ENCODE results near the gene R3HDM2. TPM values are rescaled to one million over a fixed set of nuclear protein-coding genes. Genes with fewer than 3 reads are reported as not detected.
"Not testable (repeated sequence)": the region's sequence is repeated elsewhere in the genome, so short reads cannot be mapped to it uniquely, and the experiment has no call there.

The R3HDM2 gene
- total RNA-seq, 1 experiment from 2014 or later = 34.7 TPM

DNA sequence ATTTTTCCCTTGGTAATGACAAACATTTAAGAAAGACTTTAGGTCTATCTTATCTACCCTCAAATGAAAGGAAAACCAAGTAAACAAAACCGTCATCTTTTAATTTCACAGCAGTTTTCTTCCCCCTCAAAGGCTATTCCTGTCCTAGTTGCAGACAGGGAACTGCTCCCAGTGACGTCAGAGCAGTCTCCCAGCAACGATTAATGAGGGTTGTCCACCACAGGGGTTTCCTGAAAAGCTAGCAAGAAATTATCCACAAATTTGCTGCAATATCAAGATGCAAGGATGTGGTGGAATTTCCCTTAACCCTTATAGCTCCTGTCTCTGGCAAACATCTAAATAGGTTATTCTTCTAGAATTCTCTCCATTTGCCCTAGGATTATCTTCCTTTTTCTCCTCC, 90.7 kb downstream of the R3HDM2 start (continued):
- TF ChIP-seq, protein P1, sequence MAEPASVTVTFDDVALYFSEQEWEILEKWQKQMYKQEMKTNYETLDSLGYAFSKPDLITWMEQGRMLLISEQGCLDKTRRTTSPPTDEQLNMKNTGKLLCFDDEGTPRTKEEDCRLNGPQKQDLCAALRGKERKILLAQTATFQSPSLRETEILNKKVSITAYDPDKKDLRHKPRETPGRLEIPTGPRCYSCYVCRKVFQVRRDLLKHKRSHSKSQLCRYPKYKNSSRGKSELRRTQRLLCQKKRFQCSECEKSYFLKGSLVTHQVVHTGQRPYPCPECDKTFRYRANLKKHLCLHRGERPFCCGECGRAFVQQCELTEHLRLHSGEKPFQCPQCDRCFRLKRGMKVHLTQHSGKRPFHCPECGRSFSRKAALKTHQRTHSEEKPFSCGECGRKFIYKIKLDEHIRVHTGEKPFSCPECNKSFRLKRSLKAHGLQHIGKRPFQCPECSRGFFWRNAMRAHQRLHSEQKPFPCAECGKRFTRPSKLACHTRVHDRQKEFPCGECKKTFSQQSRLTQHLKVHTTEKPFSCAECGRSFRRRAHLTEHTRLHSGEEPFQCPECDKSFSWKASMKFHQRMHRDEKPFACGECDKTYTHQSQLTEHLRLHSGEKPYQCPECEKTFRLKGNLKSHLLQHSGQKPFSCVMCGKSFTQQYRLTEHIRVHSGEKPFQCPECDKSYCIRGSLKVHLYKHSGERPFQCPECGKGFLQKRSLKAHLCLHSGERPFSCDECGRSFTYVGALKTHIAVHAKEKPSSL (CRISPR knock-in tag; conservative IDR thresholded peaks at IDR 0.05) = no peak
- TF ChIP-seq, protein P2, sequence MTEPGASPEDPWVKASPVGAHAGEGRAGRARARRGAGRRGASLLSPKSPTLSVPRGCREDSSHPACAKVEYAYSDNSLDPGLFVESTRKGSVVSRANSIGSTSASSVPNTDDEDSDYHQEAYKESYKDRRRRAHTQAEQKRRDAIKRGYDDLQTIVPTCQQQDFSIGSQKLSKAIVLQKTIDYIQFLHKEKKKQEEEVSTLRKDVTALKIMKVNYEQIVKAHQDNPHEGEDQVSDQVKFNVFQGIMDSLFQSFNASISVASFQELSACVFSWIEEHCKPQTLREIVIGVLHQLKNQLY (CRISPR knock-in tag; IDR thresholded peaks at IDR 0.05) = no peak
- TF ChIP-seq ZNF423 (CRISPR knock-in tag; IDR thresholded peaks at IDR 0.05) = no peak

DNA sequence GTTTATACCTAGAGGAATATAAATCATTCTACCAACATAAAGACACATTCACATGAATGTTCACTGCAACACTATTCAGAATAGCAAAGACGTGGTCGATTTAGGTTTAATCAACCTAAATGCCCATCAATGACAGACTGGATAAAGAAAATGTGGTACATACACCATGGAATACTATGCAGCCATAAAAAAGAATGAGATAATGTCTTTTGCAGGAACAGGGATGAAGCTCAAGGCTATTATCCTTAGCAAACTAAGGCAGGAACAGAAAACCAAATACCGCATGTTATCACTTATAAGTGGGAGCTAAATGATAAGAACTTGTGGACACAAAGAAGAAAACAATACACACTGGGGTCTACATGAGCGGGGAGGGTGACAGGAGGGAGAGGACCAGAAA, 94.5 kb downstream of the R3HDM2 start:
- H3K4me3 Mint-ChIP-seq; H3K27ac Mint-ChIP-seq; H3K36me3 Mint-ChIP-seq; ATAC-seq; POLR2A ChIA-PET; H3K27me3 Mint-ChIP-seq (ENCODE audit: low read depth); H3K4me1 Mint-ChIP-seq; DNase-seq (ENCODE audit: low spot score); H3K9me3 Mint-ChIP-seq: not testable (repeated sequence)
- CTCF ChIA-PET = interaction anchor here (0.6 to 0.9 kb wide), 2 partner anchors 89 to 390 kb away, joined by 3 read pairs; no protein-coding TSS in a partner anchor

DNA sequence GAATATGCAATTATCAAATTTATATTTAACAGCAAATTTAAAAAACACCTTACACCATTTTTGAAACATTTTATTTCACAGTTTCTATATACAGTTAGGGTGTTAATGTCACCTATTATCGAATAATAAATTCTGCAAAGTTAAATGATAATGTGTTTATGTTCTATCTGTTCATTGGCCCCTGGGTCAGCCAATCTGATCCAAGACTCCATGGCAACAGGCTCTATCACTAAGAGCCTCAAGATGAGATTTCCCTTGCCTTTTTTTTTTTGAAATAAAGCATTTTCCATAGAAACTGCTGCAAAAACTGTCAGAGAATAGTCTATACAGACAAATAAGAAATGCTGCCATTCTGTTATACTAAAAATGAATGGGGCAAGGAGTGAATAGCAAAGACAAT, 96.6 kb downstream of the R3HDM2 start:
- no peaks in the 10 kb centered on the region for H3K27me3 Mint-ChIP-seq (ENCODE audit: low read depth)
- no peak overlapping the region for H3K27ac Mint-ChIP-seq
- no peak for DNase-seq (ENCODE audit: low spot score)
- no peak overlapping the region for H3K4me3 Mint-ChIP-seq
- no peaks in the 10 kb centered on the region for H3K4me1 Mint-ChIP-seq
- H3K36me3 Mint-ChIP-seq = peaks cover 9% of the 10 kb centered on the region
- CTCF ChIA-PET = interaction anchor here (0.7 to 2.5 kb wide), 3 partner anchors 121 to 143 kb away, joined by 4 to 8 read pairs (median 5); partner anchors contain the start of genes GLI1 and INHBE
- no peak for TF ChIP-seq SMAD4 (CRISPR knock-in tag; IDR thresholded peaks at IDR 0.05)
- no peak for ATAC-seq
- POLR2A ChIA-PET = interaction anchor here (0.6 kb wide), 1 partner anchor 8 kb away, joined by 7 read pairs; no protein-coding TSS in a partner anchor
- H3K9me3 Mint-ChIP-seq = peaks cover 9% of the 10 kb centered on the region

DNA sequence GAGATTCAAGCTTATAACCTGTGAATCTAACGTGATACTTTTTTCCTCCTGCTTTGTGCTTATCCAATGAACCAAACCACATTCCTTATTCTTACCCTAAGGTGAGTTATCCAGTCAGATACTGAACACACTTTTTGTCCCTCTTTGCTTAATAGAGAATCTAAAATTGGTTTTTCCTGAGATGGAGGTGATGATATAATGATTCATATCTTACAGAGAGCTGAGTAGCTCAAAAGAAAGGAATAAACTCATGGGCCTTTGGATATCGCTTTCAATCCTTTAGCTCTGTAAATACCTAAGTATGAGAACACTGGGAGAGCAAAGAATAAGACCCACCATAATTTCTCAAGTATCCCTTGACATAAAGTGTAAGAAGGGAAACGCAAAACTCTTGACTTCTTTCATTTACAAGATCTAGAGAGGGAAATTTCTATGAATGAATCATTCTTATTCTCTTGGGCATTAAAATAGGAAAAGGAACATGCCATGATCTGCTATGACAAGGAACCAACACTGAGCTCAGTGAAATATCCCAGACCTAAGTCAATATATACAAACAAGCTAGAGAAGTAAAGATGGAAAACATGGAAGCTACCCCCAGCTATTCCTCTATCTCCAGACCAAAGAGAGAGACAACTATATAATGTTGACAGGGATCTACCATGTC, 98.1 kb downstream of the R3HDM2 start:
- no peak for TF ChIP-seq NR3C1 (CRISPR knock-in tag; conservative IDR thresholded peaks at IDR 0.05; ENCODE audit: low read depth)
- no peak for TF ChIP-seq JAZF1 (CRISPR knock-in tag; IDR thresholded peaks at IDR 0.05)
- no peak for TF ChIP-seq ZNF396 (CRISPR knock-in tag; IDR thresholded peaks at IDR 0.05; ENCODE audit: borderline replicate concordance)
- no peak for TF ChIP-seq EMX1 (CRISPR knock-in tag; IDR thresholded peaks at IDR 0.05)
- TF ChIP-seq NR1H2 (CRISPR knock-in tag; IDR thresholded peaks at IDR 0.05) = no peak
- TF ChIP-seq, protein P3, sequence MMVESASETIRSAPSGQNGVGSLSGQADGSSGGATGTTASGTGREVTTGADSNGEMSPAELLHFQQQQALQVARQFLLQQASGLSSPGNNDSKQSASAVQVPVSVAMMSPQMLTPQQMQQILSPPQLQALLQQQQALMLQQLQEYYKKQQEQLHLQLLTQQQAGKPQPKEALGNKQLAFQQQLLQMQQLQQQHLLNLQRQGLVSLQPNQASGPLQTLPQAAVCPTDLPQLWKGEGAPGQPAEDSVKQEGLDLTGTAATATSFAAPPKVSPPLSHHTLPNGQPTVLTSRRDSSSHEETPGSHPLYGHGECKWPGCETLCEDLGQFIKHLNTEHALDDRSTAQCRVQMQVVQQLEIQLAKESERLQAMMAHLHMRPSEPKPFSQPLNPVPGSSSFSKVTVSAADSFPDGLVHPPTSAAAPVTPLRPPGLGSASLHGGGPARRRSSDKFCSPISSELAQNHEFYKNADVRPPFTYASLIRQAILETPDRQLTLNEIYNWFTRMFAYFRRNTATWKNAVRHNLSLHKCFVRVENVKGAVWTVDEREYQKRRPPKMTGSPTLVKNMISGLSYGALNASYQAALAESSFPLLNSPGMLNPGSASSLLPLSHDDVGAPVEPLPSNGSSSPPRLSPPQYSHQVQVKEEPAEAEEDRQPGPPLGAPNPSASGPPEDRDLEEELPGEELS (CRISPR knock-in tag; IDR thresholded peaks at IDR 0.05) = no peak
- no peak for TF ChIP-seq NR2C2 (CRISPR knock-in tag; IDR thresholded peaks at IDR 0.05)
- TF ChIP-seq NFE2L1 (CRISPR knock-in tag; IDR thresholded peaks at IDR 0.05) = no peak
- TF ChIP-seq, protein P4, sequence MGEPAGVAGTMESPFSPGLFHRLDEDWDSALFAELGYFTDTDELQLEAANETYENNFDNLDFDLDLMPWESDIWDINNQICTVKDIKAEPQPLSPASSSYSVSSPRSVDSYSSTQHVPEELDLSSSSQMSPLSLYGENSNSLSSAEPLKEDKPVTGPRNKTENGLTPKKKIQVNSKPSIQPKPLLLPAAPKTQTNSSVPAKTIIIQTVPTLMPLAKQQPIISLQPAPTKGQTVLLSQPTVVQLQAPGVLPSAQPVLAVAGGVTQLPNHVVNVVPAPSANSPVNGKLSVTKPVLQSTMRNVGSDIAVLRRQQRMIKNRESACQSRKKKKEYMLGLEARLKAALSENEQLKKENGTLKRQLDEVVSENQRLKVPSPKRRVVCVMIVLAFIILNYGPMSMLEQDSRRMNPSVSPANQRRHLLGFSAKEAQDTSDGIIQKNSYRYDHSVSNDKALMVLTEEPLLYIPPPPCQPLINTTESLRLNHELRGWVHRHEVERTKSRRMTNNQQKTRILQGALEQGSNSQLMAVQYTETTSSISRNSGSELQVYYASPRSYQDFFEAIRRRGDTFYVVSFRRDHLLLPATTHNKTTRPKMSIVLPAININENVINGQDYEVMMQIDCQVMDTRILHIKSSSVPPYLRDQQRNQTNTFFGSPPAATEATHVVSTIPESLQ (CRISPR knock-in tag; IDR thresholded peaks at IDR 0.05) = no peak
- TF ChIP-seq, protein P5, sequence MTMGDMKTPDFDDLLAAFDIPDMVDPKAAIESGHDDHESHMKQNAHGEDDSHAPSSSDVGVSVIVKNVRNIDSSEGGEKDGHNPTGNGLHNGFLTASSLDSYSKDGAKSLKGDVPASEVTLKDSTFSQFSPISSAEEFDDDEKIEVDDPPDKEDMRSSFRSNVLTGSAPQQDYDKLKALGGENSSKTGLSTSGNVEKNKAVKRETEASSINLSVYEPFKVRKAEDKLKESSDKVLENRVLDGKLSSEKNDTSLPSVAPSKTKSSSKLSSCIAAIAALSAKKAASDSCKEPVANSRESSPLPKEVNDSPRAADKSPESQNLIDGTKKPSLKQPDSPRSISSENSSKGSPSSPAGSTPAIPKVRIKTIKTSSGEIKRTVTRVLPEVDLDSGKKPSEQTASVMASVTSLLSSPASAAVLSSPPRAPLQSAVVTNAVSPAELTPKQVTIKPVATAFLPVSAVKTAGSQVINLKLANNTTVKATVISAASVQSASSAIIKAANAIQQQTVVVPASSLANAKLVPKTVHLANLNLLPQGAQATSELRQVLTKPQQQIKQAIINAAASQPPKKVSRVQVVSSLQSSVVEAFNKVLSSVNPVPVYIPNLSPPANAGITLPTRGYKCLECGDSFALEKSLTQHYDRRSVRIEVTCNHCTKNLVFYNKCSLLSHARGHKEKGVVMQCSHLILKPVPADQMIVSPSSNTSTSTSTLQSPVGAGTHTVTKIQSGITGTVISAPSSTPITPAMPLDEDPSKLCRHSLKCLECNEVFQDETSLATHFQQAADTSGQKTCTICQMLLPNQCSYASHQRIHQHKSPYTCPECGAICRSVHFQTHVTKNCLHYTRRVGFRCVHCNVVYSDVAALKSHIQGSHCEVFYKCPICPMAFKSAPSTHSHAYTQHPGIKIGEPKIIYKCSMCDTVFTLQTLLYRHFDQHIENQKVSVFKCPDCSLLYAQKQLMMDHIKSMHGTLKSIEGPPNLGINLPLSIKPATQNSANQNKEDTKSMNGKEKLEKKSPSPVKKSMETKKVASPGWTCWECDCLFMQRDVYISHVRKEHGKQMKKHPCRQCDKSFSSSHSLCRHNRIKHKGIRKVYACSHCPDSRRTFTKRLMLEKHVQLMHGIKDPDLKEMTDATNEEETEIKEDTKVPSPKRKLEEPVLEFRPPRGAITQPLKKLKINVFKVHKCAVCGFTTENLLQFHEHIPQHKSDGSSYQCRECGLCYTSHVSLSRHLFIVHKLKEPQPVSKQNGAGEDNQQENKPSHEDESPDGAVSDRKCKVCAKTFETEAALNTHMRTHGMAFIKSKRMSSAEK (CRISPR knock-in tag; IDR thresholded peaks at IDR 0.05; ENCODE audit: borderline replicate concordance) = no peak
- ChIA-PET POLR2A (interaction anchor here (0.6 to 0.7 kb wide), 2 partner anchors 92 to 122 kb away, joined by 3 to 7 read pairs; no protein-coding TSS in a partner anchor), CTCF (interaction anchor here (1.9 to 2.7 kb wide), 4 partner anchors 25 to 126 kb away, joined by 6 to 15 read pairs (median 10); partner anchors contain the start of gene INHBE)
- peaks cover 9% of the 10 kb centered on the region for H3K9me3 Mint-ChIP-seq
- no peak overlapping the region for H3K4me3 Mint-ChIP-seq
- peak overlapping the region; percentile 48; the same call in 1 of the 2 replicates for H3K27ac Mint-ChIP-seq
- H3K27me3 Mint-ChIP-seq (ENCODE audit: low read depth) = no peaks in the 10 kb centered on the region
- ATAC-seq (no peak), DNase-seq (ENCODE audit: low spot score) (no peak)
- peaks cover 9% of the 10 kb centered on the region for H3K36me3 Mint-ChIP-seq
- no peaks in the 10 kb centered on the region for H3K4me1 Mint-ChIP-seq

Data from WTC11 (cell line).